HepG2 (cell line): ENCODE results near the gene ATP6V0A1. TPM values are rescaled to one million over a fixed set of nuclear protein-coding genes. Genes with fewer than 3 reads are reported as not detected.

Experiments used
- ARNT2 ChIP-seq: sonication (generic); formaldehyde crosslinking; IDR thresholded peaks from 2 replicates; pipeline ENCODE4 v1.8.0; 2022; ENCODE audit warnings: mild to moderate bottlenecking, low read depth, missing genetic modification reagents, moderate library complexity
- ATRX ChIP-seq: sonication (generic); formaldehyde crosslinking; IDR thresholded peaks from 2 replicates; pipeline ENCODE4 v1.4.0; 2020; ENCODE audit warnings: missing genetic modification reagents, borderline replicate concordance
- ETV5 ChIP-seq: IDR thresholded peaks from 2 replicates; pipeline ENCODE4 v1.6.1; 2018; ENCODE audit warnings: missing biosample characterization, missing genetic modification reagents, inconsistent platforms, borderline replicate concordance
- FOXM1 ChIP-seq: sonication (generic); formaldehyde crosslinking; IDR thresholded peaks from 2 replicates; pipeline ENCODE4 v1.5.0; 2020; ENCODE audit warnings: missing genetic modification reagents
- KLF9 ChIP-seq: IDR thresholded peaks from 2 replicates; pipeline ENCODE4 v1.6.1; 2016; ENCODE audit warnings: low read depth
- MAFG ChIP-seq: sonication (generic); formaldehyde crosslinking; IDR thresholded peaks from 2 replicates; pipeline ENCODE4 v1.5.1; 2020; ENCODE audit warnings: mild to moderate bottlenecking, missing genetic modification reagents
- MEF2D ChIP-seq: sonication (generic); formaldehyde crosslinking; IDR thresholded peaks from 2 replicates; pipeline ENCODE4 v1.5.1; 2020; ENCODE audit warnings: mild to moderate bottlenecking, missing genetic modification reagents
- MYNN ChIP-seq: sonication (generic); formaldehyde crosslinking; IDR thresholded peaks from 2 replicates; pipeline ENCODE4 v1.4.0; 2020; ENCODE audit warnings: mild to moderate bottlenecking, low read depth, missing genetic modification reagents
- NONO ChIP-seq, 2 experiments: fragments of 450-650 bp in 1 of 2; sonication (generic) in 1 of 2; formaldehyde crosslinking in 1 of 2; IDR thresholded peaks in 1 of 2; conservative IDR thresholded peaks in 1 of 2; 2 replicates each; pipeline versions ENCODE4 v1.6.1 to v1.8.0; 2017 to 2022; ENCODE audit warnings: mild to moderate bottlenecking in 1 of 2, missing genetic modification reagents in 1 of 2, moderate library complexity in 1 of 2
- SIN3A ChIP-seq: IDR thresholded peaks from 2 replicates; pipeline ENCODE4 v1.6.1; 2011; ENCODE audit warnings: low read depth, mild to moderate bottlenecking, control low read depth, low read length, borderline replicate concordance
- SP5 ChIP-seq: IDR thresholded peaks from 2 replicates; pipeline ENCODE4 v1.6.1; 2016; ENCODE audit warnings: low read depth, borderline replicate concordance
- TOPORS ChIP-seq: sonication (generic); formaldehyde crosslinking; IDR thresholded peaks from 2 replicates; pipeline ENCODE4 v1.8.0; 2023; ENCODE audit warnings: mild to moderate bottlenecking, missing genetic modification reagents
- ZBTB38 ChIP-seq: sonication (generic); formaldehyde crosslinking; IDR thresholded peaks from 2 replicates; pipeline ENCODE4 v1.5.1; 2020; ENCODE audit warnings: mild to moderate bottlenecking, missing genetic modification reagents
- ZKSCAN1 ChIP-seq: fragments of 150-350 bp; IDR thresholded peaks from 2 replicates; pipeline ENCODE4 v1.6.1; 2014; ENCODE audit warnings: low read length
- ZNF331 ChIP-seq: sonication (generic); formaldehyde crosslinking; IDR thresholded peaks from 2 replicates; pipeline ENCODE4 v1.4.0; 2020; ENCODE audit warnings: missing genetic modification reagents
- ZNF430 ChIP-seq: sonication (generic); formaldehyde crosslinking; IDR thresholded peaks from 2 replicates; pipeline ENCODE4 v1.9.0; 2021; ENCODE audit warnings: mild to moderate bottlenecking, missing genetic modification reagents
- ZNF724P ChIP-seq: sonication (generic); formaldehyde crosslinking; IDR thresholded peaks from 2 replicates; pipeline ENCODE4 v1.8.0; 2022; ENCODE audit warnings: missing genetic modification reagents, borderline replicate concordance
- ZNF883 ChIP-seq: sonication (generic); formaldehyde crosslinking; IDR thresholded peaks from 2 replicates; pipeline ENCODE4 v1.5.1; 2020; ENCODE audit warnings: mild to moderate bottlenecking, missing genetic modification reagents; ENCODE audit errors: not compliant biosample characterization
- polyA plus RNA-seq, 8 experiments: library from polyadenylated mRNA; depleted of rRNA in 3 of 8; stranded (reverse) in 7 of 8; unstranded in 1 of 8; fragments of >200 nt; fragmentation: Illumina TruSeq in 4 of 8; extraction: Trizol in 4 of 8; gene quantifications; 2 replicates each; pipeline versions ENCODE4 v1.2.1 to v1.2.3, GENCODE V29; 2011 to 2016; ENCODE audit warnings: low read depth in 4 of 8, missing spikeins in 1 of 8, mixed read lengths in 1 of 8; ENCODE audit not compliant: insufficient read depth in 1 of 8
- total RNA-seq, 5 experiments: library from RNA; depleted of rRNA; stranded (reverse); fragments of >200 nt; fragmentation: Illumina TruSeq; extraction: Trizol; gene quantifications; 2 replicates each; pipeline ENCODE4 v1.2.3, GENCODE V29; 2016; ENCODE audit warnings: low read depth in 1 of 5
- TF ChIP-seq, protein P1 (sequence below): sonication (generic); formaldehyde crosslinking; IDR thresholded peaks from 2 replicates; pipeline ENCODE4 v1.5.0; 2020; ENCODE audit warnings: mild to moderate bottlenecking, missing genetic modification reagents, borderline replicate concordance
- TF ChIP-seq, protein P2 (sequence below): sonication (generic); formaldehyde crosslinking; IDR thresholded peaks from 2 replicates; pipeline ENCODE4 v1.5.0; 2020; ENCODE audit warnings: mild to moderate bottlenecking, missing genetic modification reagents

Gene ATP6V0A1
- total and polyA plus RNA-seq, 2 of the 13 experiments (the other 11 are each of a cell fraction or from before 2014, with no cell fraction given): 27.9 to 54.1 TPM

DNA sequence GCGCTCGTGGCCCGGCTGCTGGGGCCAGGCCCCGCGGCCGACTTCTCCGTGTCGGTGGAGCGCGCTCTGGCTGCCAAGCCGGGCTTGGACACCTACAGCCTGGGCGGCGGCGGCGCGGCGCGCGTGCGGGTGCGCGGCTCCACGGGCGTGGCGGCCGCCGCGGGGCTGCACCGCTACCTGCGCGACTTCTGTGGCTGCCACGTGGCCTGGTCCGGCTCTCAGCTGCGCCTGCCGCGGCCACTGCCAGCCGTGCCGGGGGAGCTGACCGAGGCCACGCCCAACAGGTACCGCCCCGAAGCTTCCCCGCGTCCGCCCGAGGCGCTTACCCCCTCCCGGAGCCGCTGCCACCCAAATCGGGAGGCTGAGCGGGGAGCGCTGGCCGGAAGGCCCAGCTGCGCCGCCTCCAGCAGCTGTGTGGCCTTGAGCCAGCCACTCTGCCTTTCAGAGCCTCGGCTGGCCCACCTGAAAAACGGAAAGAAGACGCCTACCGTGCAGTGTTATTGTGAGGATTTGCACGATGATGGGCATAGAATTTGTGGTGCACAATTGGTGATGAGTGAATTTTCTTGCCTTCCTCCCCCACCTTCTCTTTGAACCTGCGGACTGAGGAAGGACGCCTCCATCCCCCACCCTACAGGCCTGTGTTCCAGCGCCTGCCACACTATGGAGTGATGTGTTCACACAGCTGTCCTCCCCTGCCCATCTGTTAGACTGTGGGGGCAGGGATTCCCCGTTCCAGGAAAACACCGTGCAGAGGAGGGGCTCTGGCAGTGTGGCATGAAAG lies 77.9 kb downstream of the ATP6V0A1 start (continued):
- TF ChIP-seq, protein P1, sequence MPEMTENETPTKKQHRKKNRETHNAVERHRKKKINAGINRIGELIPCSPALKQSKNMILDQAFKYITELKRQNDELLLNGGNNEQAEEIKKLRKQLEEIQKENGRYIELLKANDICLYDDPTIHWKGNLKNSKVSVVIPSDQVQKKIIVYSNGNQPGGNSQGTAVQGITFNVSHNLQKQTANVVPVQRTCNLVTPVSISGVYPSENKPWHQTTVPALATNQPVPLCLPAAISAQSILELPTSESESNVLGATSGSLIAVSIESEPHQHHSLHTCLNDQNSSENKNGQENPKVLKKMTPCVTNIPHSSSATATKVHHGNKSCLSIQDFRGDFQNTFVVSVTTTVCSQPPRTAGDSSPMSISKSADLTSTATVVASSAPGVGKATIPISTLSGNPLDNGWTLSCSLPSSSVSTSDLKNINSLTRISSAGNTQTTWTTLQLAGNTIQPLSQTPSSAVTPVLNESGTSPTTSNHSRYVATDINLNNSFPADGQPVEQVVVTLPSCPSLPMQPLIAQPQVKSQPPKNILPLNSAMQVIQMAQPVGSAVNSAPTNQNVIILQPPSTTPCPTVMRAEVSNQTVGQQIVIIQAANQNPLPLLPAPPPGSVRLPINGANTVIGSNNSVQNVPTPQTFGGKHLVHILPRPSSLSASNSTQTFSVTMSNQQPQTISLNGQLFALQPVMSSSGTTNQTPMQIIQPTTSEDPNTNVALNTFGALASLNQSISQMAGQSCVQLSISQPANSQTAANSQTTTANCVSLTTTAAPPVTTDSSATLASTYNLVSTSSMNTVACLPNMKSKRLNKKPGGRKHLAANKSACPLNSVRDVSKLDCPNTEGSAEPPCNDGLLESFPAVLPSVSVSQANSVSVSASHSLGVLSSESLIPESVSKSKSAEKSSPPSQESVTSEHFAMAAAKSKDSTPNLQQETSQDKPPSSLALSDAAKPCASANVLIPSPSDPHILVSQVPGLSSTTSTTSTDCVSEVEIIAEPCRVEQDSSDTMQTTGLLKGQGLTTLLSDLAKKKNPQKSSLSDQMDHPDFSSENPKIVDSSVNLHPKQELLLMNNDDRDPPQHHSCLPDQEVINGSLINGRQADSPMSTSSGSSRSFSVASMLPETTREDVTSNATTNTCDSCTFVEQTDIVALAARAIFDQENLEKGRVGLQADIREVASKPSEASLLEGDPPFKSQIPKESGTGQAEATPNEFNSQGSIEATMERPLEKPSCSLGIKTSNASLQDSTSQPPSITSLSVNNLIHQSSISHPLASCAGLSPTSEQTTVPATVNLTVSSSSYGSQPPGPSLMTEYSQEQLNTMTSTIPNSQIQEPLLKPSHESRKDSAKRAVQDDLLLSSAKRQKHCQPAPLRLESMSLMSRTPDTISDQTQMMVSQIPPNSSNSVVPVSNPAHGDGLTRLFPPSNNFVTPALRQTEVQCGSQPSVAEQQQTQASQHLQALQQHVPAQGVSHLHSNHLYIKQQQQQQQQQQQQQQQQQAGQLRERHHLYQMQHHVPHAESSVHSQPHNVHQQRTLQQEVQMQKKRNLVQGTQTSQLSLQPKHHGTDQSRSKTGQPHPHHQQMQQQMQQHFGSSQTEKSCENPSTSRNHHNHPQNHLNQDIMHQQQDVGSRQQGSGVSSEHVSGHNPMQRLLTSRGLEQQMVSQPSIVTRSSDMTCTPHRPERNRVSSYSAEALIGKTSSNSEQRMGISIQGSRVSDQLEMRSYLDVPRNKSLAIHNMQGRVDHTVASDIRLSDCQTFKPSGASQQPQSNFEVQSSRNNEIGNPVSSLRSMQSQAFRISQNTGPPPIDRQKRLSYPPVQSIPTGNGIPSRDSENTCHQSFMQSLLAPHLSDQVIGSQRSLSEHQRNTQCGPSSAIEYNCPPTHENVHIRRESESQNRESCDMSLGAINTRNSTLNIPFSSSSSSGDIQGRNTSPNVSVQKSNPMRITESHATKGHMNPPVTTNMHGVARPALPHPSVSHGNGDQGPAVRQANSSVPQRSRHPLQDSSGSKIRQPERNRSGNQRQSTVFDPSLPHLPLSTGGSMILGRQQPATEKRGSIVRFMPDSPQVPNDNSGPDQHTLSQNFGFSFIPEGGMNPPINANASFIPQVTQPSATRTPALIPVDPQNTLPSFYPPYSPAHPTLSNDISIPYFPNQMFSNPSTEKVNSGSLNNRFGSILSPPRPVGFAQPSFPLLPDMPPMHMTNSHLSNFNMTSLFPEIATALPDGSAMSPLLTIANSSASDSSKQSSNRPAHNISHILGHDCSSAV (CRISPR knock-in tag): 0 out of 2 replicates have a peak, but pooled peaks have one; percentile 77
- TF ChIP-seq ZNF883 (CRISPR knock-in tag) (peak; percentile 30), ZNF724P (CRISPR knock-in tag) (peak; percentile 21; the same call in 1 of the 2 replicates), KLF9 (CRISPR knock-in tag) (peak; percentile 83; the same call in 1 of the 2 replicates), ZNF331 (CRISPR knock-in tag) (peak; percentile 81), MEF2D (peak; percentile 73; the same call in 1 of the 2 replicates), SP5 (peak; percentile 88), NONO (IDR thresholded peaks at IDR 0.05) (no peak), NONO (CRISPR knock-in tag; conservative IDR thresholded peaks at IDR 0.05) (peak; percentile 83), TOPORS (CRISPR knock-in tag) (peak; percentile 84), SIN3A (peak; percentile 68; the same call in 1 of the 2 replicates), ZKSCAN1 (no peak), ZNF430 (CRISPR knock-in tag) (peak; percentile 3; the same call in 1 of the 2 replicates), ARNT2 (CRISPR knock-in tag) (no peak), MYNN (0 out of 2 replicates have a peak, but pooled peaks have one; percentile 72), ATRX (CRISPR knock-in tag) (peak; percentile 83; the same call in 1 of the 2 replicates), ZBTB38 (CRISPR knock-in tag) (peak; percentile 76), MAFG (CRISPR knock-in tag) (no peak), ETV5 (CRISPR knock-in tag) (peak; percentile 97), FOXM1 (CRISPR knock-in tag) (no peak)
- TF ChIP-seq, protein P2, sequence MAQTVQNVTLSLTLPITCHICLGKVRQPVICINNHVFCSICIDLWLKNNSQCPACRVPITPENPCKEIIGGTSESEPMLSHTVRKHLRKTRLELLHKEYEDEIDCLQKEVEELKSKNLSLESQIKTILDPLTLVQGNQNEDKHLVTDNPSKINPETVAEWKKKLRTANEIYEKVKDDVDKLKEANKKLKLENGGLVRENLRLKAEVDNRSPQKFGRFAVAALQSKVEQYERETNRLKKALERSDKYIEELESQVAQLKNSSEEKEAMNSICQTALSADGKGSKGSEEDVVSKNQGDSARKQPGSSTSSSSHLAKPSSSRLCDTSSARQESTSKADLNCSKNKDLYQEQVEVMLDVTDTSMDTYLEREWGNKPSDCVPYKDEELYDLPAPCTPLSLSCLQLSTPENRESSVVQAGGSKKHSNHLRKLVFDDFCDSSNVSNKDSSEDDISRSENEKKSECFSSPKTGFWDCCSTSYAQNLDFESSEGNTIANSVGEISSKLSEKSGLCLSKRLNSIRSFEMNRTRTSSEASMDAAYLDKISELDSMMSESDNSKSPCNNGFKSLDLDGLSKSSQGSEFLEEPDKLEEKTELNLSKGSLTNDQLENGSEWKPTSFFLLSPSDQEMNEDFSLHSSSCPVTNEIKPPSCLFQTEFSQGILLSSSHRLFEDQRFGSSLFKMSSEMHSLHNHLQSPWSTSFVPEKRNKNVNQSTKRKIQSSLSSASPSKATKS (CRISPR knock-in tag): no peak
